ENCODE results near the gene RAB15.

The RAB15 gene

GRCh38 chr14:64998455-64998931 is 26.4 kb upstream of the RAB15 start:
- TF ChIP-seq REST (IDR thresholded peaks at IDR 0.05; ENCODE audit: low read depth) (no peak), NFIC (IDR thresholded peaks at IDR 0.05) (no peak), TEAD4 (IDR thresholded peaks at IDR 0.05) (no peak), EGR1 (IDR thresholded peaks at IDR 0.05) (no peak), EP300 (IDR thresholded peaks at IDR 0.05; ENCODE audit: borderline replicate concordance) (no peak), CREB1 (IDR thresholded peaks at IDR 0.05; ENCODE audit: low read depth) (no peak), MAX (IDR thresholded peaks at IDR 0.05) (no peak), YY1 (IDR thresholded peaks at IDR 0.05; ENCODE audit: low read depth) (no peak), RAD21 (IDR thresholded peaks at IDR 0.05; ENCODE audit: low read depth) (no peak), TCF12 (IDR thresholded peaks at IDR 0.05; ENCODE audit: low read depth) (no peak), FOXM1 (IDR thresholded peaks at IDR 0.05; ENCODE audit: borderline replicate concordance, low read depth) (no peak), ZBTB7A (IDR thresholded peaks at IDR 0.05; ENCODE audit: low read depth) (no peak)

- TF ChIP-seq REST (IDR thresholded peaks at IDR 0.05; ENCODE audit: low read depth) (no peak), TEAD4 (IDR thresholded peaks at IDR 0.05) (no peak), NFIC (IDR thresholded peaks at IDR 0.05) (no peak), TAF1 (IDR thresholded peaks at IDR 0.05; ENCODE audit: low read depth) (no peak), MAX (IDR thresholded peaks at IDR 0.05) (no peak), CREB1 (IDR thresholded peaks at IDR 0.05; ENCODE audit: low read depth) (no peak), EP300 (IDR thresholded peaks at IDR 0.05; ENCODE audit: borderline replicate concordance) (no peak)
These were observed 25.1 kb upstream of the RAB15 start for GRCh38 chr14:64997108-64997794.

- TF ChIP-seq ZBTB7A (IDR thresholded peaks at IDR 0.05; ENCODE audit: low read depth) (no peak), EGR1 (IDR thresholded peaks at IDR 0.05) (no peak), REST (IDR thresholded peaks at IDR 0.05; ENCODE audit: low read depth) (no peak), EP300 (IDR thresholded peaks at IDR 0.05; ENCODE audit: borderline replicate concordance) (no peak), MAX (IDR thresholded peaks at IDR 0.05) (no peak), TCF12 (IDR thresholded peaks at IDR 0.05; ENCODE audit: low read depth) (no peak), NFIC (IDR thresholded peaks at IDR 0.05) (no peak), YY1 (IDR thresholded peaks at IDR 0.05; ENCODE audit: low read depth) (no peak), FOXM1 (IDR thresholded peaks at IDR 0.05; ENCODE audit: borderline replicate concordance, low read depth) (no peak), RAD21 (IDR thresholded peaks at IDR 0.05; ENCODE audit: low read depth) (no peak), USF1 (IDR thresholded peaks at IDR 0.05) (no peak), CEBPB (IDR thresholded peaks at IDR 0.05) (no peak), TEAD4 (IDR thresholded peaks at IDR 0.05) (no peak), CREB1 (IDR thresholded peaks at IDR 0.05; ENCODE audit: low read depth) (no peak), TAF1 (IDR thresholded peaks at IDR 0.05; ENCODE audit: low read depth) (no peak)
These were observed 23.2 kb upstream of the RAB15 start for GRCh38 chr14:64995291-64995690.

GRCh38 chr14:64994540-64994939 is 22.4 kb upstream of the RAB15 start:
- TF ChIP-seq YY1 (IDR thresholded peaks at IDR 0.05; ENCODE audit: low read depth) (no peak), USF1 (IDR thresholded peaks at IDR 0.05) (no peak), REST (IDR thresholded peaks at IDR 0.05; ENCODE audit: low read depth) (no peak), TAF1 (IDR thresholded peaks at IDR 0.05; ENCODE audit: low read depth) (no peak), EP300 (IDR thresholded peaks at IDR 0.05; ENCODE audit: borderline replicate concordance) (no peak), TCF12 (IDR thresholded peaks at IDR 0.05; ENCODE audit: low read depth) (no peak), EGR1 (IDR thresholded peaks at IDR 0.05) (no peak), CEBPB (IDR thresholded peaks at IDR 0.05) (no peak), ZBTB7A (IDR thresholded peaks at IDR 0.05; ENCODE audit: low read depth) (no peak), MAX (IDR thresholded peaks at IDR 0.05) (no peak), NFIC (IDR thresholded peaks at IDR 0.05) (no peak), CREB1 (IDR thresholded peaks at IDR 0.05; ENCODE audit: low read depth) (no peak), RAD21 (IDR thresholded peaks at IDR 0.05; ENCODE audit: low read depth) (no peak), FOXM1 (IDR thresholded peaks at IDR 0.05; ENCODE audit: borderline replicate concordance, low read depth) (no peak), TEAD4 (IDR thresholded peaks at IDR 0.05) (no peak)

All from Ishikawa (cell line).